GM23248 (cell line): ENCODE data around the gene CFH. TPM values are rescaled to one million over a fixed set of nuclear protein-coding genes. Genes with fewer than 3 reads are reported as not detected.
"Not testable (repeated sequence)": the region's sequence is repeated elsewhere in the genome, so short reads cannot be mapped to it uniquely, and the experiment has no call there.

Source experiments
- DNase-seq: peaks from one replicate; pipeline ENCODE4 v3.0.0-alpha.2; 2015
- H2AFZ ChIP-seq: fragments of 200-600 bp; sonication (generic); 2 replicates; pipeline ENCODE4 v1.6.1; 2016; ENCODE audit warnings: antibody characterized with exemption
- H3F3A ChIP-seq: fragments of 200-600 bp; sonication (generic); 2 replicates; pipeline ENCODE4 v1.6.1; 2016; ENCODE audit warnings: mild to moderate bottlenecking, antibody characterized with exemption, mixed run types; ENCODE audit not compliant: insufficient read depth
- H3K27ac ChIP-seq: fragments of 200-600 bp; sonication (generic); 2 replicates; pipeline ENCODE4 v1.5.1; 2016; ENCODE audit warnings: mild to moderate bottlenecking
- H3K27me3 ChIP-seq: fragments of 200-600 bp; sonication (generic); replicated peaks from 2 replicates; pipeline ENCODE4 v1.6.1; 2016; ENCODE audit warnings: mild to moderate bottlenecking; ENCODE audit not compliant: insufficient read depth
- H3K36me3 ChIP-seq: fragments of 200-600 bp; sonication (generic); 2 replicates; pipeline ENCODE4 v1.6.1; 2016; ENCODE audit warnings: low read depth, mild to moderate bottlenecking
- H3K4me1 ChIP-seq: fragments of 200-600 bp; sonication (generic); 2 replicates; pipeline ENCODE4 v1.6.1; 2016; ENCODE audit warnings: mild to moderate bottlenecking; ENCODE audit not compliant: insufficient read depth
- H3K4me2 ChIP-seq: fragments of 200-600 bp; sonication (generic); one replicate; pipeline ENCODE4 v1.6.1; 2016; ENCODE audit warnings: mild to moderate bottlenecking; ENCODE audit not compliant: unreplicated experiment
- H3K4me3 ChIP-seq: fragments of 200-600 bp; sonication (generic); 2 replicates; pipeline ENCODE4 v1.5.1; 2016; ENCODE audit warnings: mild to moderate bottlenecking
- H3K79me2 ChIP-seq: fragments of 200-600 bp; sonication (generic); 2 replicates; pipeline ENCODE4 v1.6.1; 2016; ENCODE audit warnings: mild to moderate bottlenecking; ENCODE audit not compliant: insufficient read depth
- H3K9ac ChIP-seq: fragments of 200-600 bp; sonication (generic); 2 replicates; pipeline ENCODE4 v1.6.1; 2016; ENCODE audit warnings: mild to moderate bottlenecking
- H3K9me2 ChIP-seq: fragments of 200-600 bp; sonication (generic); 2 replicates; pipeline ENCODE4 v1.6.1; 2016; ENCODE audit warnings: mixed run types, mild to moderate bottlenecking, moderate library complexity; ENCODE audit not compliant: insufficient read depth
- H3K9me3 ChIP-seq: fragments of 200-600 bp; sonication (generic); one replicate; pipeline ENCODE4 v1.6.1; 2017; ENCODE audit warnings: low read depth
- H4K20me1 ChIP-seq: fragments of 200-600 bp; sonication (generic); 2 replicates; pipeline ENCODE4 v1.6.0; 2016; ENCODE audit not compliant: insufficient read depth
- EZH2 ChIP-seq: fragments of 200-600 bp; sonication (generic); IDR thresholded peaks from 2 replicates; pipeline ENCODE4 v1.6.1; 2018; ENCODE audit warnings: antibody characterized with exemption, mild to moderate bottlenecking; ENCODE audit not compliant: insufficient read depth, poor library complexity, severe bottlenecking
- EZH2phosphoT487 ChIP-seq: fragments of 200-600 bp; sonication (generic); IDR thresholded peaks from 2 replicates; pipeline ENCODE4 v1.6.1; 2018; ENCODE audit warnings: antibody characterized with exemption, moderate library complexity, mild to moderate bottlenecking, low read depth; ENCODE audit not compliant: insufficient read depth
- WGBS, 2 experiments: methylation state at CpG; one replicate each; pipeline ENCODE4 v1.1.6; 2015 to 2017; ENCODE audit warnings: low lambda C conversion rate in 2 of 2, low coverage in 1 of 2; ENCODE audit errors: missing lambda C conversion rate in 2 of 2; 5-methylcytosine and 5-hydroxymethylcytosine counted together
- in situ Hi-C: fragments of 300-500 bp; cut with MboI; formaldehyde crosslinking; loops from 2 replicates; pipeline ENCODE4 v1.15.0; 2020
- polyA plus RNA-seq: library from polyadenylated mRNA; unstranded; fragments of >200 nt; fragmentation: Nextera tagmentation; extraction: Ambion mirVana; gene quantifications from 2 replicates; pipeline ENCODE4 v1.2.1, GENCODE V29; 2016
- total RNA-seq: library from RNA; depleted of rRNA; stranded (reverse); fragments of >200 nt; shearing (Covaris generic); gene quantifications from 2 replicates; pipeline ENCODE4 v1.2.3, GENCODE V29; 2014

Gene CFH
- total and polyA plus RNA-seq, 2 experiments from 2014 or later = 19.3 to 22.7 TPM

DNA sequence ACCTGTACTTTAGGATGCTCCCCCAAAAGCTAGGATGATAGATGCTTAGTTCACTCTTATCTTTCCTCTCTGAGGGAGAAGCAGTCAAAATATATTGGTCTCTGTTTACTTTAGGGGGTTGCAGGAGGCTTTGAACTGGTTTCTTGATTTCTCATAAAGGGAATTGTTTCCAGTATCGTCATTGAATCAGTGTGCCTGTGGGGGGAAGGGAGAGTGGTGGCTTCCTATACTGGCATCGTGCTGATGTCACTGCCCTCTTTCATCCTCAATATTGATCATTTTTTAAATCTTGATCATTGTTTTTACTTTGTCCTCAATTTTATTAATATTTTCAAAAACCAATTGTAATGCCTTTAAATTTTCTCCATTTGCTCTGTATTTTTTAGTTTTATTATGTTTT is 82.6 kb downstream of the CFH start:
- Histone ChIP-seq H3K27me3 (no peaks in the 10 kb centered on the region), H3K4me2 (no peak overlapping the region)
- in situ Hi-C loops = no loop called here

DNA sequence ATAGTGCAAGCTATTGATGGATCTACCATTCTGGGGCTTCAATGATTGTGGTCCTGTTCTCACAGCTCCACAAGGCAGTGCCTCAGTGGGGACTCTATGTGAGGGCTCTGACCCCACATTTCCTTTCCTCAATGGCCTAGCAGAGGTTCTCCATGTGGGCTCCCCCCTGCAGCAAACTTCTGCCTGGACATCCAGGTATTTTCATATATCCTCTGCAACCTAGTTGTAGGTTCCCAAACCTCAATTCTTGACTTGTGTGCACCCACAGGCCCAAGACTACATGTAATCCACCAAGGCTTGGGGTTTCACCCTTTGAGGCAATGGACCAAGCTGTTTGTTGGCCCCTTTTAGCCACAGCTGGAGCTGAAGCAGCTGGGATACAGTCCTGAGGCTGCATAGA is 86.9 kb downstream of the CFH start:
- H3K4me1 ChIP-seq = no peaks in the 10 kb centered on the region
- no peak overlapping the region for H3K27ac ChIP-seq
- H3K9me3 ChIP-seq = no peaks in the 10 kb centered on the region
- H4K20me1 ChIP-seq = no peaks in the 10 kb centered on the region
- no peak overlapping the region for H3K4me3 ChIP-seq
- no peak for TF ChIP-seq EZH2phosphoT487
- no peak for TF ChIP-seq EZH2
- H3K36me3 ChIP-seq = no peaks in the 10 kb centered on the region
- no peaks in the 10 kb centered on the region for H3K79me2 ChIP-seq
- H3K4me2 ChIP-seq = no peak overlapping the region
- H3K9ac ChIP-seq = no peak overlapping the region
- no peaks in the 10 kb centered on the region for H3K9me2 ChIP-seq
- in situ Hi-C loops = no loop called here
- no peaks in the 10 kb centered on the region for H3K27me3 ChIP-seq
- DNase-seq = no peak
- H2AFZ ChIP-seq = no peak overlapping the region
- no peaks in the 10 kb centered on the region for H3F3A ChIP-seq

More for the DNA sequence above, 82.6 kb downstream of the CFH start:
- 70% methylated on average over 2 of the region's 2 CpGs for WGBS, 2 experiments
- no peaks in the 10 kb centered on the region for H3K4me1 ChIP-seq
- H4K20me1 ChIP-seq = no peaks in the 10 kb centered on the region
- no peak overlapping the region for H3K9ac ChIP-seq
- DNase-seq = no peak
- H3F3A ChIP-seq = no peaks in the 10 kb centered on the region
- H3K9me2 ChIP-seq = no peaks in the 10 kb centered on the region
- H3K4me3 ChIP-seq = no peak overlapping the region
- no peak overlapping the region for H3K27ac ChIP-seq
- TF ChIP-seq EZH2phosphoT487 (no peak), EZH2 (no peak)
- H3K79me2 ChIP-seq = no peaks in the 10 kb centered on the region
- H2AFZ ChIP-seq = no peak overlapping the region
- no peaks in the 10 kb centered on the region for H3K9me3 ChIP-seq
- no peaks in the 10 kb centered on the region for H3K36me3 ChIP-seq

- H3K4me3 ChIP-seq, H3K4me1 ChIP-seq, H3K27me3 ChIP-seq, in situ Hi-C loops, H4K20me1 ChIP-seq, H3K4me2 ChIP-seq, H3K27ac ChIP-seq, H3K9ac ChIP-seq, H3K36me3 ChIP-seq, H2AFZ ChIP-seq, H3K9me3 ChIP-seq, H3K79me2 ChIP-seq, H3F3A ChIP-seq, H3K9me2 ChIP-seq: not testable (repeated sequence)
- 54 to 55% methylated on average over 6 of the region's 6 CpGs for WGBS, 2 experiments
- DNase-seq = peak; percentile 55
Measured at GRCh38 chr1:196743244-196743643, 91.4 kb downstream of the CFH start.

- H3K9ac ChIP-seq, H3K4me3 ChIP-seq, H3F3A ChIP-seq, H3K79me2 ChIP-seq, DNase-seq, H2AFZ ChIP-seq, H3K36me3 ChIP-seq, H3K27ac ChIP-seq, in situ Hi-C loops, H3K9me3 ChIP-seq, H3K27me3 ChIP-seq, H3K4me1 ChIP-seq, H3K4me2 ChIP-seq, H4K20me1 ChIP-seq, H3K9me2 ChIP-seq: not testable (repeated sequence)
- 22 to 36% methylated on average over 4 of the region's 4 CpGs for WGBS, 2 experiments
Measured at GRCh38 chr1:196765019-196765740, 113.3 kb downstream of the CFH start.

DNA sequence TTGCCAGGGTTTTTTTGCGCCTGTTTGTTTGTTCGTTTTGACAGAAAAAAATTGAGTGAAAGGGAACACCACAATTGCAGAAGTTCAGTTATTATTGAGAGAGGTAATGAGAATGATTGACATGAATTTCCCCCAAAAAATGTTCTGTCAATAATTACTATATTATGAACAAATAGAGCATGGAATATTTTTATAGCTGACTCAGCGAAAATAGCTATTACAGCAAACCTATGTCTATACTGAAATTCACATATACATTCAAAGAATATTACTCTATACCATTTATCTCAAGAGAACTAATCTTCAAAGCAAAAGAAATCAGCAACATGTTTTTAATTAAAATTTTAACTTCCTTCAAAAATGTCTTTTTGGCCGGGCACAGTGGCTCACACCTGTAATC is 118.0 kb downstream of the CFH start:
- H3K27ac ChIP-seq, H3K9me2 ChIP-seq, H2AFZ ChIP-seq, H3K9me3 ChIP-seq, DNase-seq, H3K79me2 ChIP-seq, H3F3A ChIP-seq, H3K36me3 ChIP-seq, H3K27me3 ChIP-seq, H4K20me1 ChIP-seq, in situ Hi-C loops, H3K4me2 ChIP-seq, H3K4me3 ChIP-seq, H3K9ac ChIP-seq, H3K4me1 ChIP-seq: not testable (repeated sequence)
- WGBS, 2 experiments = 73% methylated on average over 4 of the region's 4 CpGs
